ES-I3 (cell line): ENCODE measurements around the gene CDH4.

Source experiments
- H3K36me3 ChIP-seq: 2 replicates; pipeline ENCODE4 v1.6.1; 2013; ENCODE audit warnings: mild to moderate bottlenecking, low read length, control low read depth, moderate library complexity; ENCODE audit not compliant: insufficient read depth
- H3K4me1 ChIP-seq: 2 replicates; pipeline ENCODE4 v1.6.1; 2013; ENCODE audit warnings: mild to moderate bottlenecking, control low read depth, low read length; ENCODE audit not compliant: insufficient read depth
- H3K9ac ChIP-seq: 2 replicates; pipeline ENCODE4 v1.6.1; 2013; ENCODE audit warnings: low read depth, mild to moderate bottlenecking, low read length, moderate library complexity
- H3K9me3 ChIP-seq: 2 replicates; pipeline ENCODE4 v1.6.1; 2013; ENCODE audit warnings: mild to moderate bottlenecking, low read length, moderate library complexity; ENCODE audit not compliant: control insufficient read depth, insufficient read depth

Gene CDH4

GRCh38 chr20:61670274-61670673 is 418.2 kb downstream of the CDH4 start:
- no peaks in the 10 kb centered on the region for H3K9me3 ChIP-seq
- no peaks in the 10 kb centered on the region for H3K4me1 ChIP-seq
- H3K36me3 ChIP-seq: no peaks in the 10 kb centered on the region
- H3K9ac ChIP-seq: no peak overlapping the region

DNA sequence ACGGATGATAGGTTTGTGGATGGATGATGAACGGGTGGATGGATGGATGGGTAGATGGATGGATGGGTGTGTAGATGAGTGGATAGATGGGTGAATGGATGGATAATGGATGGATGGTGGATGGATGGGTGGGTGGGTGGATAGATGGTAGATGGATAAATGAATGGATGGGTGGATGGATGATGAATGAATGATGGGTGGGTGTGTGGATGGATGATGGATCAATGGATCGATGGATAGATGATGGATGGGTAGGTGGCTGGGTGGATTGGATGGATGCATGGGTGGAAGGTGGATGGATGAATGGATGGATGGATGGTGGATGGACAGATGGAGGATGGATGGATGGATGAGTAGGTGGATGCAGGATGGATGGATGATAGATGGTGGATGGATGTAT is 419.5 kb downstream of the CDH4 start:
- H3K36me3 ChIP-seq: no peaks in the 10 kb centered on the region
- H3K9ac ChIP-seq: no peak overlapping the region
- no peaks in the 10 kb centered on the region for H3K9me3 ChIP-seq
- H3K4me1 ChIP-seq: no peaks in the 10 kb centered on the region

DNA sequence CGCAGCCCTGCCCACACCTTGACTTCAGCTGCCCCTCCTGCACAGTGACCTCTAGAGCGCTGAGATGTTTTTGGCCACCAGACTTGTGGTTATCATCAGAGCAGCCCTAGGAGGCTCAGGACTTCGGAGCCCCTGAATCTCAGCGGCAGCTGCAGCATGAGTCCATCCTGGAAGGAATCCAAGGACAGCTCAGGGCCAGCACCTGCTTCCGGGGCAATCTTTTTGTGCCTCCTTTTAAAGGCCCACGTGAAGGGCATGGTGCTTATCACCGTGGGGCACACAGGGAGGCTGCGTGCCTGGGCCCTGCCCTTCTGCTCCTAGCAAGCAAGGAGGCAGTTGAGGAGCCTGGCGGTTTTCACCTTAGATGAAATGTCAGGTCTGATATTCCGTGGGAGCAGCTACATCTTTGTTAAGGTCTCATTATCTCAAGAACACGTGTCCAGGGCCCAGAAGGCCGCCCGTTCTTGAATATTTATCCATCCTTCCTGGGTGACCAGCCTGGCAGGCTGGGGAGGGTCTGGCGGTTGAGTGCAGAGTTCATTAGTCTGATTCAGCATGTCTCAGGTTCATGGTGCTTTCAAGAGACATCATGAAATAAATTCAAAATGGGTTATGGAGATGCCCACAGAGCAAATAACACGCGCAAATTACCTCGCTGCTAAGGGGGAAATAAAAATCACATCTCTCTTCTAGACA is 421.2 kb downstream of the CDH4 start:
- H3K36me3 ChIP-seq: no peaks in the 10 kb centered on the region
- no peaks in the 10 kb centered on the region for H3K4me1 ChIP-seq
- H3K9me3 ChIP-seq: no peaks in the 10 kb centered on the region
- H3K9ac ChIP-seq: no peak overlapping the region

- H3K9me3 ChIP-seq: no peaks in the 10 kb centered on the region
- no peaks in the 10 kb centered on the region for H3K4me1 ChIP-seq
- no peak overlapping the region for H3K9ac ChIP-seq
- no peaks in the 10 kb centered on the region for H3K36me3 ChIP-seq
Measured at GRCh38 chr20:61674121-61674520, 422.1 kb downstream of the CDH4 start.

GRCh38 chr20:61674688-61675087 is 422.6 kb downstream of the CDH4 start:
- no peaks in the 10 kb centered on the region for H3K4me1 ChIP-seq
- H3K9me3 ChIP-seq: no peaks in the 10 kb centered on the region
- H3K9ac ChIP-seq: no peak overlapping the region
- H3K36me3 ChIP-seq: no peaks in the 10 kb centered on the region

GRCh38 chr20:61677928-61678327 is 425.9 kb downstream of the CDH4 start:
- Histone ChIP-seq H3K36me3 (no peaks in the 10 kb centered on the region), H3K9ac (no peak overlapping the region), H3K9me3 (no peaks in the 10 kb centered on the region), H3K4me1 (no peaks in the 10 kb centered on the region)

GRCh38 chr20:61678437-61678836 is 426.4 kb downstream of the CDH4 start:
- Histone ChIP-seq H3K9ac (no peak overlapping the region), H3K36me3 (no peaks in the 10 kb centered on the region), H3K4me1 (no peaks in the 10 kb centered on the region), H3K9me3 (no peaks in the 10 kb centered on the region)

DNA sequence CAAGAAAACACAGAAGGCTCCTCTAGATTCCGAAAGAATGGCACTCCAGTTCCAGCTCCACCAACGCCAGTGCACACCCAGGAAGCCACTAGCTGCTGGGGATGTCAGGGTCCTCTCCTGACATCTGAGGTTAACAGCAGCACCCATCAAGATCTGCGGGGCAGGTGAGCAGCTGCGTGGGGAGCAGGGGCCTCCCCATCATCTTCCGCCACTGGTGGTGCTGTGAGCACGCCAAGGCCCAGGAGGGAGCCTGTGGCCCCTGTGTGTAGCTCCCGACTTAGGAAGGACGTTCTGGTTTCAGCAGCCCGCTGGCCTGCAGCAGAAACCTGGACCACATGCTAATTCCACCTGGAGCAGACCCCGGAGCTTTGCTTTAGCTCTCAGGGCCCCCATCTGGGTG is 427.4 kb downstream of the CDH4 start:
- H3K36me3 ChIP-seq: no peaks in the 10 kb centered on the region
- no peak overlapping the region for H3K9ac ChIP-seq
- no peaks in the 10 kb centered on the region for H3K9me3 ChIP-seq
- H3K4me1 ChIP-seq: no peaks in the 10 kb centered on the region

DNA sequence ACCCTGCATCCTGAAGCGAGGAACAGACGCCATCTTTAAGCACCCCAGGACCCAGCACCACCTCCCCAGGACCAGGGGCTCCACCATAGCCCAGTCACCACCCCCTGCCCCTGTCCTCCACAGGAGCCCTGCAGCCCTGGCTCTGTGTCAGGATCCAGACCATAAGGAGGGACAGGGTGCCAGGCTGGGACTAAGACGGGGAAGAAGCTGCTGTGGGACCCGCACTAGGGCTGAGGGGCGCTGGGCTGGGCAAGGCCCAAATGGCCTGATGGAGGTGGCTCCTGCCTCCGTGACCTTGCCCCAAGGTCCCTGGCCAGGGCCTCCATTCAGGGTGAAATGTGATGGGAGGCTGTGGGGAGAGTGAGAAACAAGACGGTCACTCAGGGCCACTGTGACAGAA is 428.0 kb downstream of the CDH4 start:
- Histone ChIP-seq H3K9ac (no peak overlapping the region), H3K9me3 (no peaks in the 10 kb centered on the region), H3K36me3 (no peaks in the 10 kb centered on the region), H3K4me1 (no peaks in the 10 kb centered on the region)

DNA sequence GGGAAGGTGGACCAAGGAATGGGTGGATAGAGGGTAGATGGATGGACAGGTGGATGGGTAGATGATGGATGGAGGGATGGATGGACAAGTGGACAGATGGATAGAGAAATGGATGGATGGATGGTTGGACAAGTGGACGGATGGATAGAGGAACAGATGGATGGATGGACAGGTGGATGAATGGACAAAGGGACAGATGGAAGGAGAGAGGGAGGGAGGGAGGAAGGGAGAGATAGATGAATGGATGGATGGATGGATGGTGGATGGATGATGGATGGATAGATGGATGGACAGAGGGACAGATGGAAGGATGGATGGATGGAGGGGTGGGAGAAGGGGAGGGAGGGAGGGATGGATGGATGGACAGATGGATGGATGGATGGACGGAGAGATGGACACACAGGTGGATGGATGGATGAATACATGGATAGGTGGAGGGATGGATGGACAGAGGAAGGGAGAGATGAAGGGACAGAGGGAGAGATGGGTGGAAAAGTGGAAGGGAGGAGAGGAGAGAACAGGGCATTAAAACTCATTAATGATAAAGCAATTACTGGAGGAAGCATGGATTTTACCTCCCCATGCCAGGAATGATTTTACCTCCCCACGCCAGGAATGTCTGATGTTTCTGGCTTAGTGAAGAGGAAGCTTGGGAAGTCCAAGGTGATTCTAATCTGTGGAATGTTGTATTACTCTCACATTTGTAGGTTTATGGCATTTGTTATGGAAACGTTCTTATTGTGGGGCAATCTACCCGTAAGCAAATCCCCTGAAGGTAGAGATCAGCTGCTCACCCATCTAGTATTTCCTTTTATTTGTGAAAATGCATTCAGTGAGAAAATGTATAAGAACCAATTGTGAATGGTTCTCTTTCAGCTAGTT is 430.3 kb downstream of the CDH4 start:
- Histone ChIP-seq H3K4me1 (no peaks in the 10 kb centered on the region), H3K36me3 (no peaks in the 10 kb centered on the region), H3K9me3 (no peaks in the 10 kb centered on the region), H3K9ac (no peak overlapping the region)

- Histone ChIP-seq H3K36me3 (no peaks in the 10 kb centered on the region), H3K9me3 (no peaks in the 10 kb centered on the region), H3K9ac (no peak overlapping the region), H3K4me1 (no peaks in the 10 kb centered on the region)
Measured at GRCh38 chr20:61682996-61683681, 431.1 kb downstream of the CDH4 start.

- Histone ChIP-seq H3K4me1 (no peaks in the 10 kb centered on the region), H3K9me3 (no peaks in the 10 kb centered on the region), H3K36me3 (no peaks in the 10 kb centered on the region), H3K9ac (no peak overlapping the region)
Measured at GRCh38 chr20:61683721-61684120, 431.7 kb downstream of the CDH4 start.

DNA sequence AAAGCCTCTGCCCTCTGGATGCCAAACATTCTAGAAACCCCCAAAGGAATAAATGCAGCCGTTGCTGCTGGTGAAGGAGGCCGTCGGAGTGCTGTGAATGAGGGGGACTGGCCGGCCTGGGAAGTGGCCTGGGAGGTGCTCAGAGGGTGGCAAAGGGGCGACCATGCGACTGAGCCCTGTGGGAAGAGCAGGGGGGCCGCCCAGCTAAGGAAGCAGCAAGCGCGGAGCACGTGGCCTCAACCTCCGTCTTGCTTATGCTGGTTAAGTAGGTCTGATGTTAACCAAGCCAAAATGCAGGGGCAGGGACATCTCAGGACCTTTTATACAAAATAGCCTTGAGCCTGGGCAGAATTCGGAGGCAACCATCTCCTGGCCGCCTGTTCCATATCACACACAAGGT is 432.1 kb downstream of the CDH4 start:
- no peak overlapping the region for H3K9ac ChIP-seq
- no peaks in the 10 kb centered on the region for H3K36me3 ChIP-seq
- H3K9me3 ChIP-seq: no peaks in the 10 kb centered on the region
- no peaks in the 10 kb centered on the region for H3K4me1 ChIP-seq

DNA sequence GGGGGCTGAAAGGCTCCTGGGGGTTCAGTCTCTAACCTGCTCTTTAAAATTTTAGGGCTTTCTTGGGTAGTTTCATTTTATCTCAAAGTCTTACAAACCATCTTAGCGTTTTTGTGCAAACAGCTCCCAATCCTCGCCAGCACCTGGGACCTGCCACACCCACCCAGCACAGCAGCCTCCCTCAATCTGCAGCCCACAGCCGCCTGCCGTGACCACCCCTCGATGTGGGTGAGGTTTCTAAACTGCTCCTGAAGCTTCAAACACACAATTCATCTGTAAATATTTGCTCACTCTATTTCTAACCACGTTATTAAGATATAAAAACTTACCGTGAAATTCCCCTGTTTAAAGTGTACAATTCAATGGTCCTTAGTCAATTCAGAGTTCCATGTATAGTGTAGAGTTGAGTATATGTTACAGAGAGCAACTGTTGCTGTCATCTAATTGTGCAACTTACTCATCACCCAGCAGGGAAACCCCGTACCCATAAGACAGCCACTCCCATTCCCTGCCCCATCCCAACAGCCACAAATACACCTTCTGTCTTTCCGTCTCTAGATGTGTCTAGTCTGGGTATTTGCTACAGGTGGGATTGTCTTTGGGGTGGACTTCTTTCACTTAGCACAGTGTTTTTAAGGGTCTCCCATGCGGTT is 432.6 kb downstream of the CDH4 start:
- Histone ChIP-seq H3K9me3 (no peaks in the 10 kb centered on the region), H3K36me3 (no peaks in the 10 kb centered on the region), H3K9ac (no peak overlapping the region)

More for the DNA sequence above, 432.6 kb downstream of the CDH4 start:
- H3K4me1 ChIP-seq: no peaks in the 10 kb centered on the region
